Colonic mucosa (tissue), 4 donors: ENCODE measurements around the gene EXOC3L1. TPM values are rescaled to one million over a fixed set of nuclear protein-coding genes. Genes with fewer than 3 reads are reported as not detected.

Source experiments
- DNase-seq: peaks from one replicate; pipeline ENCODE4 v3.0.0-alpha.2; 2020
- H3K27ac ChIP-seq: fragments of 200-600 bp; one replicate; pipeline ENCODE4 v1.8.0; 2021
- H3K27me3 ChIP-seq: fragments of 200-600 bp; one replicate; pipeline ENCODE4 v1.8.0; 2021
- H3K36me3 ChIP-seq: fragments of 200-600 bp; one replicate; pipeline ENCODE4 v1.8.0; 2021
- H3K4me1 ChIP-seq: fragments of 200-600 bp; one replicate; pipeline ENCODE4 v1.8.0; 2021; ENCODE audit warnings: mild to moderate bottlenecking
- H3K4me3 ChIP-seq: fragments of 200-600 bp; one replicate; pipeline ENCODE4 v1.8.0; 2021
- H3K9ac ChIP-seq, 2 donors: one replicate each; pipeline ENCODE4 v1.7.0; 2013; ENCODE audit warnings: control low read depth in 2 of 2, low read depth in 2 of 2, low read length in 2 of 2
- H3K9me3 ChIP-seq: fragments of 200-600 bp; one replicate; pipeline ENCODE4 v1.8.0; 2021
- CTCF ChIP-seq: fragments of 200-600 bp; IDR thresholded peaks from one replicate; pipeline ENCODE4 v1.8.0; 2022; ENCODE audit warnings: antibody characterized with exemption, mild to moderate bottlenecking
- intact Hi-C: fragments of 100-400 bp; cut with DNase I; formaldehyde crosslinking; loops from one replicate; pipeline ENCODE4 v1.14.1; 2022
- total RNA-seq, 2 donors: library from RNA; stranded (reverse); fragmentation: NEBNext Ultra II Directional in 1 of 2; extraction: Animal tissue kit (Norgen Biotek cat#: 25700) in 1 of 2; gene quantifications; one replicate each; pipeline ENCODE4 v1.2.1, GENCODE V29; 2021
- donor health status: healthy.
- donor health status: DM: no; HTN: no; CAD: no.
- donor health status: DM: no; HTN: no; CAD: no.

Gene EXOC3L1
- total RNA-seq, 2 donors from 2014 or later = 2.3 to 4.6 TPM

GRCh38 chr16:67223992-67224391 is 34.1 kb upstream of the EXOC3L1 start:
- no peaks in the 10 kb centered on the region for H3K36me3 ChIP-seq
- H3K27me3 ChIP-seq = no peaks in the 10 kb centered on the region
- no peak overlapping the region for H3K4me3 ChIP-seq
- H3K27ac ChIP-seq = no peak overlapping the region
- H3K4me1 ChIP-seq = peaks cover 3% of the 10 kb centered on the region
- no peaks in the 10 kb centered on the region for H3K9me3 ChIP-seq
- TF ChIP-seq CTCF = no peak
- intact Hi-C loops = no loop called here
- DNase-seq = no peak
- no peak overlapping the region for H3K9ac ChIP-seq

- TF ChIP-seq CTCF = no peak
- H3K9me3 ChIP-seq = no peaks in the 10 kb centered on the region
- H3K4me3 ChIP-seq = no peak overlapping the region
- H3K36me3 ChIP-seq = no peaks in the 10 kb centered on the region
- intact Hi-C loops = no loop called here
- H3K9ac ChIP-seq = no peak overlapping the region
- no peak overlapping the region for H3K27ac ChIP-seq
- H3K27me3 ChIP-seq = no peaks in the 10 kb centered on the region
- no peaks in the 10 kb centered on the region for H3K4me1 ChIP-seq
- DNase-seq = no peak
Observed at GRCh38 chr16:67216612-67217490, 26.9 kb upstream of the EXOC3L1 start.

- H3K9me3 ChIP-seq = no peaks in the 10 kb centered on the region
- no peak overlapping the region for H3K4me3 ChIP-seq
- intact Hi-C loops = no loop called here
- H3K4me1 ChIP-seq = no peaks in the 10 kb centered on the region
- no peak for TF ChIP-seq CTCF
- H3K27ac ChIP-seq = no peak overlapping the region
- H3K36me3 ChIP-seq = no peaks in the 10 kb centered on the region
- H3K9ac ChIP-seq = no peak overlapping the region
- H3K27me3 ChIP-seq = no peaks in the 10 kb centered on the region
- no peak for DNase-seq
Observed at GRCh38 chr16:67215706-67216105, 25.8 kb upstream of the EXOC3L1 start.

GRCh38 chr16:67213197-67214019 is 23.5 kb upstream of the EXOC3L1 start:
- no peak for TF ChIP-seq CTCF
- Histone ChIP-seq H3K9me3 (no peaks in the 10 kb centered on the region), H3K27ac (no peak overlapping the region)

GRCh38 chr16:67212766-67213165 is 22.8 kb upstream of the EXOC3L1 start:
- no peak for TF ChIP-seq CTCF
- Histone ChIP-seq H3K4me1 (no peaks in the 10 kb centered on the region), H3K9ac (no peak overlapping the region), H3K9me3 (no peaks in the 10 kb centered on the region), H3K36me3 (no peaks in the 10 kb centered on the region), H3K27me3 (no peaks in the 10 kb centered on the region), H3K4me3 (no peak overlapping the region), H3K27ac (no peak overlapping the region)
- DNase-seq = no peak
- intact Hi-C loops = no loop called here

More at GRCh38 chr16:67213197-67214019, 23.5 kb upstream of the EXOC3L1 start:
- Histone ChIP-seq H3K9ac (no peak overlapping the region), H3K36me3 (no peaks in the 10 kb centered on the region), H3K4me3 (no peak overlapping the region), H3K27me3 (no peaks in the 10 kb centered on the region), H3K4me1 (no peaks in the 10 kb centered on the region)
- intact Hi-C loops = no loop called here
- DNase-seq = no peak
